Tibial nerve (tissue), 3 donors: ENCODE data around the gene SLC15A5.

ENCODE experiments used
- CTCF ChIP-seq, 5 experiments: fragments of 200-600 bp in 3 of 5; fragments of 450-650 bp in 2 of 5; sonication (generic) in 3 of 5; IDR thresholded peaks; one replicate each; pipeline ENCODE4 v1.5.1; 2016 to 2019; ENCODE audit warnings: antibody characterized with exemption in 5 of 5, mild to moderate bottlenecking in 3 of 5, moderate library complexity in 2 of 5
- POLR2A ChIP-seq, 2 donors: fragments of 450-650 bp; IDR thresholded peaks; one replicate each; pipeline ENCODE4 v1.6.1; 2017; ENCODE audit warnings: antibody characterized with exemption in 2 of 2, mild to moderate bottlenecking in 2 of 2, moderate library complexity in 2 of 2

GRCh38 chr12:16297521-16297920 is 20.0 kb upstream of the SLC15A5 start:
- no peak for TF ChIP-seq POLR2A (IDR thresholded peaks at IDR 0.05)
- TF ChIP-seq CTCF (IDR thresholded peaks at IDR 0.05): no peak
